NB4 (cell line): Measurements from ENCODE around the gene BCAT1.

Source experiments
- DNase-seq: peaks from one replicate; pipeline ENCODE4 v3.0.0; 2010; ENCODE audit warnings: low read depth
- H3K4me3 ChIP-seq: one replicate; pipeline ENCODE4 v1.5.1; 2011; ENCODE audit warnings: mild to moderate bottlenecking, low read depth, low read length, moderate library complexity
- CTCF ChIP-seq: IDR thresholded peaks from one replicate; pipeline ENCODE4 v1.5.1; 2012; ENCODE audit warnings: low read depth, low read length
- MAX ChIP-seq: IDR thresholded peaks from 2 replicates; pipeline ENCODE4 v1.6.1; 2011; ENCODE audit warnings: low read depth, low read length
- MYC ChIP-seq: IDR thresholded peaks from 2 replicates; pipeline ENCODE4 v1.6.1; 2011; ENCODE audit warnings: low read depth, low read length
- POLR2A ChIP-seq: IDR thresholded peaks from 2 replicates; pipeline ENCODE4 v1.6.1; 2011; ENCODE audit warnings: mild to moderate bottlenecking; ENCODE audit not compliant: insufficient read length; ENCODE audit errors: extremely low read depth

BCAT1 gene

GRCh38 chr12:24803430-24804245 is 145.3 kb downstream of the BCAT1 start:
- no peak for DNase-seq
- no peak for TF ChIP-seq MAX
- no peak for TF ChIP-seq CTCF
- TF ChIP-seq POLR2A, result no peak
- TF ChIP-seq MYC, result no peak
- no peak overlapping the region for H3K4me3 ChIP-seq

GRCh38 chr12:24798335-24798734 is 150.6 kb downstream of the BCAT1 start:
- H3K4me3 ChIP-seq, result no peak overlapping the region
- DNase-seq, result no peak
- no peak for TF ChIP-seq POLR2A
- no peak for TF ChIP-seq MAX
- TF ChIP-seq MYC, result no peak
- no peak for TF ChIP-seq CTCF

- no peak overlapping the region for H3K4me3 ChIP-seq
- TF ChIP-seq MYC (no peak), CTCF (no peak), MAX (no peak), POLR2A (no peak)
- DNase-seq, result no peak
These were observed 151.0 kb downstream of the BCAT1 start for GRCh38 chr12:24797901-24798300.

GRCh38 chr12:24796876-24797275 is 152.0 kb downstream of the BCAT1 start:
- no peak for DNase-seq
- no peak overlapping the region for H3K4me3 ChIP-seq
- TF ChIP-seq CTCF (no peak), MAX (no peak), MYC (no peak), POLR2A (no peak)

GRCh38 chr12:24795699-24796347 is 153.1 kb downstream of the BCAT1 start:
- H3K4me3 ChIP-seq, result peak overlapping the region; percentile 40
- TF ChIP-seq MYC (no peak), CTCF (no peak), POLR2A (no peak), MAX (no peak)
- DNase-seq, result peak; percentile 40
